H1 (cell line): ENCODE measurements around the gene RAB31.

Source experiments
- CEBPB ChIP-seq: IDR thresholded peaks from 2 replicates; pipeline ENCODE4 v1.6.1; 2012; ENCODE audit warnings: low read depth, low read length
- CTCF ChIP-seq, 3 experiments: IDR thresholded peaks; 1 replicate in 2 of 3; 2 replicates in 1 of 3; pipeline versions ENCODE4 v1.5.1 to v1.6.1; 2011; ENCODE audit warnings: low read length in 3 of 3, mild to moderate bottlenecking in 3 of 3, inconsistent platforms in 2 of 3, low read depth in 1 of 3, moderate library complexity in 1 of 3; ENCODE audit not compliant: insufficient read depth in 1 of 3; ENCODE audit errors: control extremely low read depth in 1 of 3
- POLR2A ChIP-seq, 2 experiments: IDR thresholded peaks; 1 replicate in 1 of 2; 2 replicates in 1 of 2; pipeline ENCODE4 v1.6.1; 2011; ENCODE audit warnings: low read depth in 2 of 2, low read length in 2 of 2, mild to moderate bottlenecking in 2 of 2; ENCODE audit errors: control extremely low read depth in 1 of 2
- ZNF274 ChIP-seq: IDR thresholded peaks from 2 replicates; pipeline ENCODE4 v1.7.0; 2012; ENCODE audit warnings: low read length, borderline replicate concordance; ENCODE audit errors: extremely low read depth

GRCh38 chr18:9796935-9797549 is 88.9 kb downstream of the RAB31 start:
- TF ChIP-seq ZNF274 (no peak), CTCF (IDR thresholded peaks at IDR 0.05; ENCODE audit: control extremely low read depth in 1 of 3, insufficient read depth in 1 of 3, low read depth in 1 of 3, low read length in 3 of 3) (no peak), POLR2A (IDR thresholded peaks at IDR 0.05; ENCODE audit: control extremely low read depth in 1 of 2, low read depth in 2 of 2, low read length in 2 of 2) (no peak), CEBPB (no peak)
